T-helper 9 cell (primary cell): Measurements from ENCODE around the gene DHX15.

Experiments used
- DNase-seq: peaks from one replicate; pipeline ENCODE4 v3.0.0-alpha.2; 2020
- total RNA-seq, 2 donors: gene quantifications; one replicate each; lab custom pipeline; 2026; lab: John Stamatoyannopoulos, UW

The DHX15 gene
- 266 to 281 reads per million in 2 donors for total RNA-seq

DNA sequence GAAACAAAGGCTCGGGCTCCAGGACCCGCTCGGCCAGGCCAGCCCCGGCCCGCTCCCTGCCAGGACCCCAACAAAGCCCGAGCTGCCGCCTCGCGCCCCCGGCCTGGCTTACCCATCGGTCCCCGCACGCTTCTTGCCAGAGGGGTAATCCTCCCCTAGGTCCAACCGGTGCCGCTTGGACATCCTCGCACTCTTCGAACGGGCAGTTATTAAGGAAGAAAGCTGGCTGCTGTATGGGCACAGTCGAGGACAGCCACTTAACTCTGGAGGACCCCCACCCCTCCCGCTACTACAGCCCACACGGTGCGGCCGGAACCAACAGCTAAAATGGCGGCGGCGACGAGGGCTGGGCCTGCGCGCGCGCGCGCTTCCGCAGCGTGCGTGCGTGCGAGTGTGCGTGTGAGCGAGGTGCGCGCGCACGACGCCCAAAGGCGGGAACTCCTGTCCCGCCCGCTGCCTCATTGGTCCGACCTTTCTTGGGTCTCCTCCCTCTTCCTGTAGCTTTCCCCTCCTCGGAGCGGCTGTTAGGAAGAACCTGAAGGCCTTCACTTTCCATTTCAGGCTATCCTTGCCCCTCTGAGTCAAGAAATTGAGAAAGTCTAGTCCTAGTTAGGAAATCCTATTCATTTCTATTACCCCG is at the start of gene DHX15:
Gene DHX15, minus strand, starts transcription at position 344 of the 640 bp plus-strand sequence. Its CDS starts 161 bp downstream, at position 183.
- DNase-seq: peak; percentile 90

DNA sequence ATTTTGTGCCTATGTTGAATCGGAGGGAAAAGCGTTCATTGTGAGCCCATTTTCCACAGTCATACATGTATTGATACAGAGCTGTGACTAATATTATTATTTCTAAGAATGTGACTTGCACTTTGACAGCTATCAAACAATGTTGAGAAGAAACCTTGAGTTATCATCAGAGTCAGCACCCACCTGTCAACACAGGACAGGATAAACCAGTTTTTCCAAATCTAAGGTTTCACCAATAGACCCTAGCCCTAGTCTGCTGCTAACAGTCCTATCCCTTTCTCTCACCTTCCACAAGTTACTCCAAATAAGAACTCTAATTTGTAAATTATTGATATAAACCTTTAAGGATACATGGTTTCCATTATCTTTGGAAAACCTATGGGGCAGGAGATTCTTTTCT is 47.7 kb upstream of the DHX15 start:
- DNase-seq: no peak

DNA sequence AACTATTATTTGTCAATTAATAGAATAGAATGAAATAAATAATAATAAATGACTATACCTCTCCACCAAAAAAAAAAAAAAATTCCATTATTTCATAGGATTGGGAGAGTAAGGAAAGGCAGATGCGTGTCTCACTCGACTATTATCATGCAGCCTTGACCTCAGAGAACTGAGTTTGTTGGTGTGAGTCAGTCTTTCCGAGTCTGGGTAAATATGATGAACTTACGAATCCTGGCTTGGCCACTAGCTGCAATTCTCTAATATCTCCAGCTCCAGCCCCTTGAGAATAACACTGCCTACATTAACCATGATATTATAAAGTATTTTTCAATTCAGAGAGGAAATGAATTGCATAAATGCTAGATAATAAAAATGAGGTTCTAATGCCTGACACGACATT is 46.6 kb upstream of the DHX15 start:
- no peak for DNase-seq

DNA sequence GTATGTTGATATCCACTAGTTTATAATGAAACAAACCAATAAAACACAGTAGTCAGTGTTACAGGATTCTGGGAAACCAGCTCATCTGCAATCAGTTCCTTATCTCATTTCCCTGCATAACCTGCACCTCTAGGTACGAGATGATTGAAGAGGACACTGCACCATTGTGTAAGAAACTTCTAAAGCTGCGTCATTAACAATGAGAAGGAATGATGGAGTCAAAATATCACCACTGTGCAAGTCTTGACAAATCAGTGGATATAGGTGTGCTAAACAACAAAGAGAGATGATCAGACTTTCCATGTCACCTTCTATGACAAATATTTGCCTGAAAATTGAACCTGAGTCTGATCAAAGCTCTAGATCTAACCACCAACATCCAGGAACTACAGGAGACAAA is 40.7 kb upstream of the DHX15 start:
- DNase-seq: no peak

DNA sequence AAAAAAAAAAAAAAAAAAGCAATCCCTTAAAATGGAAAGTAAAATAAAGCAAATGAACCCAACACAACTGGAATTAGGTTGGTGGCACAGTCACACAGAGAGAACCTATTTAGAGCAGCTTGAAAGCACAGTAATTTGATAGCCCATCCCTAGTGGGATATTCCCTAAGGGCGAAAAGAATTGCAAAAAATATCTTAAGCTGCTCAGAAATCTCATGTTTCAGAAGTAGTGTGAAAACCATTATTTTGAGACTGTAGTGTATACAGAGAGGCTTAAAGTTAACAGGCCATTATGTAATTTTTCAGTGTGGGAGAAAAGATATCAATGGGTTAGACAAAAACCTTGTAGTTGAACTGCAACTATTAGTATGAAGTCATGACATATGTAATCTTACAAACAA is 40.0 kb upstream of the DHX15 start:
- DNase-seq: no peak

DNA sequence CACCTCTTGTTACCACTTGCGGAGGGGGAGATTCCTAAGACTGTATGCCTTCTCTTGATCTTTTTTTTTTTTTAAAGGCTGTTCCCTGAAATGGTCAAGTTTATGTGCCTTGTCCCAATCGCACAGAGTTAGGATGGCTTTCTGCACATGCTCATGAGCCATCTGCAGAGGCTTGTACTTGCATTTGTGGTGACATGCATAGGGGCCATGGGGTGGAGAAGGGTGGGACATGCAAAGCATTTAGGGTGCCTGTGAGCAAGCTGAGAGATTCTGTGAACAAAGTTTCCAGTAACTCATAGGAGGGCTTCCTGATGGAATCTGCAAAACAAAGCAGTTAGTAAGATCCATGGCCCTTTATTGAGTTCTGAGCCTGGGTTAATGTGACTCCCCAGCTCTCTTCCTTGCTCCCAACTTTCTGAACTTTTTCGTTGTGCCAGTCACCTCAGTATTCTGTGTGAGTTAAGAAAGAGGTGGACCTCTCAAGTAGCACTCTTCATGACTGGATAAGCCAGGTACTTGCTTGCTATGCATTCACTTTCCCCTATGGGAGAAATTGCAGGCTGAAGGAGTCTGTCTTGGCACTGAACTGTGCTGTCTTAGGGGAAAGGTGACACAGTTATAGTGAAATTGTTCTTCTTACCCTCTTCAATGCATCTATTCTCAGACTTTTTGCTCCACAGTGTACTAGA is 37.9 kb upstream of the DHX15 start:
- no peak for DNase-seq

DNA sequence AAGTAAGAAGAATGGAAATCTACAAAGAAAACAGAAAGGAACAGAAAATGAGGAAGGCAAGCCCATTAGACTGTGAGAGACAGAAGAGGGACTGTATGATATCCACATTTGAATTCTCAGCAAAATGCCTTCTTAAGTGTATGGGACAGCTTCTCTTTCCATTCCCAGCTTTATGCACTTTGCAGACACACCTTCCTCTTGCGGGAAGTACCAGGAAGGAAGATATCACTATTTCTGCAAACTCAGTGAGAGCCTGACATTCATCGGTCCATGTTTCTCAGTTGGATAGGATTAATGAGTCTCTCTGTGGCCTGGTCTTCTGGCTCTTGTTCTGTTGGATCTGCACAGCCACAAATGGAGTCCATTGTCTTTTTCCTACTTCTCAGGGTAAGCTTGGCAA is 31.6 kb upstream of the DHX15 start:
- DNase-seq: no peak

DNA sequence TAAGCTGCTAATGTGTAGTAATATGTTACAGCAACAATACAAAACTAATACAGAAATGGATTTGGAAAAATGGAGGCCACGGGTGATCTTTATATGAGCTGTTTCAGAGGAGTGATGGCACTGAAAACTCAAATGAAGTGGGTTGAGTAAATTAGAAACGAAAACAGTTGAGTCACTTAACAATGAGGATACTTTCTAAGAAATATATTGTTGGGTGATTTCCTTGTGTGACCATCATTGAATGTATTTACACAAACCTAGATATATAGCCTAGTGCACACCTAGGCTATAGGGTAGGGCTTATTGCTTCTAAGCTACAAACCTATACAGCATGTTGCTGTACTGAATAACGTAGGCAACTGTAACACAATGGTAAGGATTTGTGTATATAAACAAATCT is 30.5 kb upstream of the DHX15 start:
- no peak for DNase-seq

DNA sequence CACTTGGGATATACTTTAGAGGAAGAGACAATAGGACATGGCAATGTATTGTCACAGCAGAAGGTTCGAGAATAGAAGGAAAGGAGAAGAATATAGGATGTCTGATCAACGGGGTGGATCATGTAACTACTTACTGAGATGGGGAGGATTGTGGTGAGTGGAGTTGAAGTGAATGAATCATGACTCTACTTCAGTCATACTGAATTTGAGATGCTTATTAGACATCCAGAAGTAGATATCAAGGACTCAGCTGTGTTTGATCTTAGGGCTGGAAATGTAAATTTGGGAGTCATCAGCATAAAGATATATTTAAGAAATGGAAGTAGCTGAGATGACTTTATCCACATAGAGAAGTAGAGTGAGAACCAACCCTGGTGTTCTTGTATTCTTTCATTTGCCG is 29.1 kb upstream of the DHX15 start:
- DNase-seq: no peak

DNA sequence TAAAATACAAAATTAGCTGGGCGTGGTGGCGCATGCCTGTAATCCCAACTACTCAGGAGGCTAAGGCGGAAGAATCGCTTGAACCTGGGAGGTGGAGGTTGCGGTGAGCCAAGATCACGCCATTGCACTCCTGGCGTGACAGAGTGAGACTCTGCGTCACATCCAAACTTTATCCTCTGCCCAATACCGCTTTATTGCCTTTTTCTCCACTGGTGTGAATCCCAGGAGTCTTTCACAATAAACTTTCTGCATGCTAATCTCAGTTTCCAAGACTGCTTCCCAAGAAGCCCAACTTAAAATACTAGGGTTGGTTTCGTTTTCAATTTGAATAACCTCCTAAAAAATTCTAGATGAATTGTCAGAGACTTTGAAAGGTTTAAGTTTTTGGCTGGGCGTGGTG is 27.2 kb upstream of the DHX15 start:
- no peak for DNase-seq

DNA sequence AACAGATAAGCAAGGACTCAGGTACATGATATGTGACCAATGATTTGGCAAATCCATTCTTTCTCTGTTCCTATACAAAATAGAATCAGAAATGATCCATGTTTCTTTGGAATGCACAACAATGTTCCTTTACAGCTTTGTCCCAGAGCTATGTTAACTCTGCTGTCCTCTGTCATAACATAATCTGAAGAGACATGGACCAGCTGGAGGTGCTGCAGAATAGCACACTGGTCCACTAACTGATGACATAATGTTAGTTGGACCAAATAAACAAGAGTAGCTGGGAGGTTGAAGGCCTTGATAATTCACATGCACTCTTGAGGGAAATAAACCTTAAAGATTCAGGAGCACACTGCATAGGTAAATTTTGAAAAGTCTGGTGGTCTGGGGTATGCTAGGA is 23.0 kb upstream of the DHX15 start:
- no peak for DNase-seq

DNA sequence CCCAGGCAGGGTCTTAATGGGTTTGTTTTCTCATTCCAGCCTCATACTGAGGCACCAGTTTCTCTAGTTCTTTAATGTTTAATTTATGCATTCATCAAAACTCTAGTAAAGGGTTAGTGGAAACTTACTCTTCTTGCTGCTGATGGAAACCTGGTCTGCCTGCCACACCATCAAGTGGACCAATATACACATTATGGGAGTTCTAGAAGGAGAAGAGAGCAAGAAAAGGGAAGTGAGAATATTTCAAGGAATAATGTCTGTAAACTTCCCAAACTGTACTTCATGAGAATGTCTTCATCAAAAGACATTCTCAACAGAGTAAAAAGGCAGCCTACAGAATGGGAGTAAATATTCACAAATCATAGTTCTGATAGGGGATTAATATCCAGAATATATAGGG is 20.9 kb upstream of the DHX15 start:
- no peak for DNase-seq

DNA sequence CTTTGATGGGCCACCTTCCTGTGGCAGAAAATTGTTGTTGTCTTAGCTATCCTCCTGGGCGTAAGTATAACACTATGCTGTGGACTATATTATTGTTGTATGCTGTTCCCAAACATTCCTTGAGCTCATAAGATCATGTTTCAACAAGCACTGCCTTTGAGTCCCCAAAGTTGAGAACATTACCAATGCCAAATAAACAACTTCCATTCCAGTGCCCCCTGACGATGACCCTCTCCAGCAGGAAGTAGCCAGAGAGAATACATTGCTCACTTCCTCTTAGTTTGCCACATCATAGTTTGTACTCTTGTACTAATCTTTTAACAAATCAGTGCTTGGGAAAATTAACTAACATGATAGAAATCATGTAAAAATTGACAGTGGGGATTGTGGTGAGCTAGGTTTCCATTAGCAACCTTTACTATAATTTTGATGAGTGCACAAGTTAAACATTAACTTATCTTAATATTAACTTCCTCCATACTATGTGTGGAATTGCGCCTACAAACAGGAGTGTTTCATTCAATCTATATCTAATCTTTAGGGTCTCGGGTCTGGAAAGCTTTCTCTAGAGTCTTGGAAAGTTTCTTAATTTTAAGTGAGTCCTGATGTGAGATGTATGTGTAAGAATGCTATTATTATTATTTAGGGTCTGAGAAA is 20.3 kb upstream of the DHX15 start:
- DNase-seq: no peak

DNA sequence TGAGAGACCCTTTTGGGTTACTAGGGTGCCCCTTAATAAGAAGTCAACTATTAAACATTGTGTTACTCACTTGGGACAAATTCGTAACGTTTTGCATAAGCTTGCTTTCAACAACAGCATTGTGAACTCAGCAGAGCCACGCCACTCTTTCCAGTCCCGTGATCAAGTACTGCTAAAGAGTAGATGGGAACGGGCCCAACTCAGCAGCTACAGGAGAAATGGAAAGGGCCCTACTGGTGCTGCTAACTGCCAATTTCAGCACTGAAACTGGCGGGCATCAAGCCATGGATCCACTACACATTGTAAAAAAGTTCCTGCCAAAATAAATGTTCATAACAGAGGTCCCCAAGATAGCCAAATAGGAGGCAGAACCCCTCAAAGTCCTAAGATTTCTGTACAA is 19.0 kb upstream of the DHX15 start:
- no peak for DNase-seq

DNA sequence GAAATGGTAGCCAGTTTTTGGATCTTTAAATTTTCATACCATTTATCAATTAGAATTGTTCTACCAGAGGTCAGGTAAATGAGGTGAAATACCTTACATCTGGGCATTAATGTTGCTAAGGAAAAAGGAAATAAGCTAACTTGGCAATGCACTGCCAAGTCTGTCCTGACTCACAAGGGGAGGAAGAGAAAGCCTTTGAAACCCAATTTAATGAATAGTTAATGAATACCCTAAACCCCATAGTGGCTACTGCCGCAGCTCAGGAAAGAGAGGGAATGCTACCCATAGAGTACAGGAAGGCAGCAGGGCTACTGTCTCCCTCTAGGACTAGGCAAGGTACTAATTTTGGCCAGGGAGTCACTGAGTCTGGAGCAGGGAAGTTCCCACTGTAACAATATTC is 16.8 kb upstream of the DHX15 start:
- no peak for DNase-seq

DNA sequence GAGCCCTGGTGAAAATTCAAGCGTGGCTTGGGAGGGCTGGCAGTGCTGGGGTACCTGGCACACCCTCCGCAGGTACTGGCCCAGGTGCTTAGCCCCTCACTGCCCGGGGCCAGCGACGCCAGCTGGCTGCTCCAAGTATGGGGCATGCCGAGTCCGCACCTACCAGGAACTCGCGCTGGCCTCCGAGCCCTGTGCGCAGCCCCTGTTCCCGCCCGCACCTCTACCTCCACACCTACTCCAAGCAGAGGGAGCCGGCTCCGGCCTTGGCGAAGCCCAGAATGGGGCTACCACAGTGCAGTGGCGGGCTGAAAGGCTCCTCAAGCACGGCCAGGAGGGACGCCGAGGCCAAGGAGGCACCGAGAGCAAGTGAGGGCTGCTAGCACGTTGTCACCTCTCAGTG is 14.9 kb upstream of the DHX15 start:
- no peak for DNase-seq

DNA sequence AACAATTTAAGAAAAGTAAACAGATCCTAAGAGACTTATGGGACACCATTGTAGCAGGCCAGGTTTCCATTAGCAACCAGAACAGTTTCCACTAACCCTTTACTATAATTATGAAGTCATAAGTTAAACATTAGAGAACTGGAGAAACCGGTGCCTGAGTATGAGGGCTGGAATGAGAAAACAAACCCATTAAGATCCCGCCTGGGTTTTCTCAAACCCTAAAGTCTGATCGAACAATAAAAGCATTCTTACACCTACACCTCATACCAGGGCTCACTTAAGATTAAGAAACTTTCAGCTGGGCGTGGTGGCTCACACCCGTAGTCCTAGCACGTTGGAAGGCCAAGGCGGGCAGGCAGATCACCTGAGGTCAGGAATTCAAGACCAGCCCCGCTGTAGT is 13.7 kb upstream of the DHX15 start:
- DNase-seq: no peak

DNA sequence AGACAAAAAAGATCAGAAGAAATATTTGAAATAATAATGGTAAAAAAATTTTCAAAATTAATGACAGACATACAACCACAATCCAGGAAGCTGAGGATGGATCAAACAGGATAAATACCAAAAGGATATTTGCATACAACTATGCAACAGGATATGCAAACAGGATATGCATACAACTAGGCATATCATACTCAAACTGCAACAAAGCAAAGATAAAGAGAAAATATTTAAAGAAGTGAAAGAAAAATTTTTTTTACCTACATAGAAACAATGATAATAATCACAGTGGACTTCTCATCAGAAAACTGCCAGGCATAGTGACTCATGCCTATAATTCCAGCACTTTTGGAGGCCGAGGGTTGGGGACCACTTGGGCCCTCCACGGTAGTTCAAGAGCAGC is 11.3 kb upstream of the DHX15 start:
- DNase-seq: no peak

DNA sequence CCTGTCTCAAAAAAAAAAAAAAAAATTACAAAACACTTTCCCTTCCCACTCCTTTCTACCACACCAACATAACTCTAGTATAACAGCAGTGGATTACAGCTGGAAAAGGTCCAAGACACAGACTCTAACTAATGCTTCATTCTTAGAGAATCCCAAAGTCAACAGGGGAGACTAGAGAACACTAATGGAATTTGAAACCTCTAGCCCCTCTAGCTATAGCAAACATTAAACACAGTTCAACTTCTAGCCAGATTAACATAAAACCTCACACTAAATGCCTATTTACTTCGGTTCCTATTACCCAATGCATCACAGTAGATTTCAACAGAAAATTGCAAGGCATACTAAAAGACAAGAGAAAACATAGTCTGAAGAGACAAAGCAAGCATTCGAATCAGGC is 10.5 kb upstream of the DHX15 start:
- no peak for DNase-seq

DNA sequence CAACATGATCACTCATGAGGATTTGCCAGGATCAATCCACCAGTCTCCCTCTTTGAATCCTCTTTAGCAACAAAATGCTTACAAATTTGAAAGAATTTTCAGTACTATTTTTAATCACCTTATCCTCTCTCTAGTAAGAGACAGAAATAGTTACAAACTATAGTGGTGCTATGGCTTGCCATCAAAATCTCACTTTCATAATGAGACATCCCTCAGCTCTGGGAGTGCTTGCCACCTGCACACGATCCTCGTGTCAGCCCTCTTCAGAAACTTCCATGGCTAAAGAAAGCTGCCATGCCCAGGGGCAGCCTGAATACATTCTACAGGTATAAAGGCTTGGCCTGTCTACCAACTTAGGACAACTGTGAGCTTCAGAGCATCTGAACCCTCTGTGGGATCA is 5.1 kb upstream of the DHX15 start:
- no peak for DNase-seq

DNA sequence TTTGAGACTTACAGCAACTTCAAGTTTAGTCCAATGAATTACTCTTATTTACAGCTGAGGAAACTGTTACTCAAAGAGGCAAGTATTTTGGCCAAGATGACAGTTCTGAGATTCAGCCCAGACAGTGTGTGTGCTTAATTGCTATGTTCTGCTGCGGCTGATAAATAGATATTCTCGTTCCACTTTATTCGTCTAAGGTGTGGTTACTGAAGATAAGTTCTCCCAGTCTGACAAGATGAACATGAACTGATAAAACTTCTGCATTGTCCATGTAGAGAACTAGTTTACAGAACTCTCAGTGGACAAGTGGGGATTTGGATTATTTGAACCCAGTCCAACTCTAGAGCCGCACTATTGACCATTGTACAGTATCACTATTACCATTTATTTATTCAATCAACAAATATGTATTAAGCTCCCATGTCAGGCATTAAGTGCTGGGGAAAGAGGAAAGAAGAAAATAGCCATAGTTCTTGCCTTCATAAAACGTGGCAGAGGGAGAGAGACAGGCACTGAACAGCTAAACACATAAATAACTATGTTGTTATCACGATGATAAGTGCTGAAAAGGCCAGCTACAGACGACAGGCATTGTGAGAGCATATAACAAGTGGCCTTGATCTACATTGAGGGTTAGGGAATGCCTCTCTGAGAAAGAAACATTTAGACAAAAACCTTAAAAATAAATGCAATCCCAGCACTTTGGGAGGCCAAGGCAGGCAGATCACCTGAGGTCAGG is 4.0 kb upstream of the DHX15 start:
- no peak for DNase-seq

DNA sequence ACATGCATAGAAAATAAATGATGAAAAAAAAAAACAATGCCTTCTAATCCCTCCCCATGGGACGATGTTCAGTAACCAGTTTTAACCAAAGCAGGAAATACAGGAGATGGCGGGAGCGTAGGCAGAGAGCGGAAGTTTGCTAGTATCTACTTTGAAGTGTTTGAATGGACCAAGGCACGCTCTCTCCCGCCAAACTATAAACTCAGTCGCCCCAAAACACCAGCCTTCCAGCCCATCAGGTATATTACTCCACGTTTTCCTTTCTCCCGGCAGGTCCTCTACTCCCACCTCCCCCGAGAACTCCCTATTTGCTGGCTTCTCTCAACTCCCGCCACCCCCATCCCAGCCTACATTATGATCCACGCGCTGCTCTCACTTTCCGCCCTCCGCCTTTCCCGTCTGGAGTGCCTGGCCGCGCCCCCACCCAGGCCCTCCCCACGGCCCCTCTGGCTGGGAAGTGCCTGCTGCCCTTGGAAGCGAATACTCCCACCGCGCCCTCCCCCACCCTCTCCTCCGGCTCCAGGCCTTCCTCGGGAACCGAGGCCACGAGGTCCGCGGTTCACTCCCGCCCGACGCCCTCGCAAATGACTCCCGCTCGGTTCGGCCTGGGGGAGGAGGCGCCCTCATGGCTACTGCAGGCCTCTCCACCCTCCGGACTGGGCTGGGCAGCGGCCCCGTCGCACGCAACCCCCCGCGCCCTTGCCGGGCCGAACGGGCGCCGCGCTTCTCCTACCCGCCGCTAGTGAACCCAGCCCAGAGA is 723 bp downstream of the DHX15 start:
- DNase-seq: peak; percentile 10
